ENCODE measurements around the gene ATP6V1B1.

DNA sequence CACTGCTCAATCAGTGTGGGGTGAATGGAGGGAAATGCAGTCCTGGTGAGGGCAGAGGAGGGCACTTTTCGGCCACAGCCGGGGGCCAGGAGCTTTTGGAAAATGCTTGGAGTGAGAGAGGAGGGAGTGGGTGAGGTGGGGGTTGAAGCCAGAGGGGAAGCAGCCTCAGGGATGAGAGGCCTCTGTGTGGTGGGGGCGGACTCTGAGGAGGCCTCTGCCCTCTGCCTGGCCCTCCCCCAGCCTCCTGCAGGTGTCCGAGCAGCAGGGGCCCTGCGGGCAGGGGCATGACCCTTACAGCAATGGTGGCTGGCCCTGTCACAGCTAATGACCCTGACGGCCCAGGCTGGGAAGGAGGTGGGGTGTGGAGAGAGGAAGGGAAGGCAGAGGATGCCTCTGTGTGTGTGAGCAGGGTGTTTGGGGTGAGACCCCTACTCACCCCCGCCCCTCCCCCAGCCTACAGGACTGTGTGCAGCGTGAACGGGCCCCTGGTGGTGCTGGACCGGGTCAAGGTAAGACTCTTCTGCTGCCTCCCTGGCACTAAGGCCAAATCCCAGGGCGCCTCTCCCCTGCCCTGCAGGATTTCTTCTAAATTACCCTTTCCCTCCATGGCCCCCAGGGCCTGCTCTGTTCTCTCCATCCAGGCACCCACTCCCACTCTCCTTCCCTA, 7.6 kb downstream of the ATP6V1B1 start:
- TF ChIP-seq, protein P1, sequence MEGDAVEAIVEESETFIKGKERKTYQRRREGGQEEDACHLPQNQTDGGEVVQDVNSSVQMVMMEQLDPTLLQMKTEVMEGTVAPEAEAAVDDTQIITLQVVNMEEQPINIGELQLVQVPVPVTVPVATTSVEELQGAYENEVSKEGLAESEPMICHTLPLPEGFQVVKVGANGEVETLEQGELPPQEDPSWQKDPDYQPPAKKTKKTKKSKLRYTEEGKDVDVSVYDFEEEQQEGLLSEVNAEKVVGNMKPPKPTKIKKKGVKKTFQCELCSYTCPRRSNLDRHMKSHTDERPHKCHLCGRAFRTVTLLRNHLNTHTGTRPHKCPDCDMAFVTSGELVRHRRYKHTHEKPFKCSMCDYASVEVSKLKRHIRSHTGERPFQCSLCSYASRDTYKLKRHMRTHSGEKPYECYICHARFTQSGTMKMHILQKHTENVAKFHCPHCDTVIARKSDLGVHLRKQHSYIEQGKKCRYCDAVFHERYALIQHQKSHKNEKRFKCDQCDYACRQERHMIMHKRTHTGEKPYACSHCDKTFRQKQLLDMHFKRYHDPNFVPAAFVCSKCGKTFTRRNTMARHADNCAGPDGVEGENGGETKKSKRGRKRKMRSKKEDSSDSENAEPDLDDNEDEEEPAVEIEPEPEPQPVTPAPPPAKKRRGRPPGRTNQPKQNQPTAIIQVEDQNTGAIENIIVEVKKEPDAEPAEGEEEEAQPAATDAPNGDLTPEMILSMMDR (IDR thresholded peaks at IDR 0.05 in 2 of 3, conservative IDR thresholded peaks at IDR 0.05 in 1 of 3; ENCODE audit: control insufficient read depth in 2 of 3, extremely low read depth in 1 of 3, insufficient read depth in 1 of 3, low read depth in 3 of 3, low read length in 3 of 3), result no peak
- TF ChIP-seq SIN3A (IDR thresholded peaks at IDR 0.05; ENCODE audit: low read depth, low read length) (no peak), EP300 (IDR thresholded peaks at IDR 0.05; ENCODE audit: borderline replicate concordance in 1 of 2, control insufficient read depth in 1 of 2, low read depth in 2 of 2, low read length in 2 of 2) (no peak), NFIC (IDR thresholded peaks at IDR 0.05; ENCODE audit: low read depth, low read length) (no peak), YY1 (IDR thresholded peaks at IDR 0.05; ENCODE audit: low read depth, low read length) (no peak), SP1 (IDR thresholded peaks at IDR 0.05; ENCODE audit: low read depth, low read length) (no peak), JUNB (IDR thresholded peaks at IDR 0.05) (no peak), NR2C2 (IDR thresholded peaks at IDR 0.05; ENCODE audit: borderline replicate concordance, control insufficient read depth, insufficient read length, low read depth) (no peak)
- TF ChIP-seq, protein P2, sequence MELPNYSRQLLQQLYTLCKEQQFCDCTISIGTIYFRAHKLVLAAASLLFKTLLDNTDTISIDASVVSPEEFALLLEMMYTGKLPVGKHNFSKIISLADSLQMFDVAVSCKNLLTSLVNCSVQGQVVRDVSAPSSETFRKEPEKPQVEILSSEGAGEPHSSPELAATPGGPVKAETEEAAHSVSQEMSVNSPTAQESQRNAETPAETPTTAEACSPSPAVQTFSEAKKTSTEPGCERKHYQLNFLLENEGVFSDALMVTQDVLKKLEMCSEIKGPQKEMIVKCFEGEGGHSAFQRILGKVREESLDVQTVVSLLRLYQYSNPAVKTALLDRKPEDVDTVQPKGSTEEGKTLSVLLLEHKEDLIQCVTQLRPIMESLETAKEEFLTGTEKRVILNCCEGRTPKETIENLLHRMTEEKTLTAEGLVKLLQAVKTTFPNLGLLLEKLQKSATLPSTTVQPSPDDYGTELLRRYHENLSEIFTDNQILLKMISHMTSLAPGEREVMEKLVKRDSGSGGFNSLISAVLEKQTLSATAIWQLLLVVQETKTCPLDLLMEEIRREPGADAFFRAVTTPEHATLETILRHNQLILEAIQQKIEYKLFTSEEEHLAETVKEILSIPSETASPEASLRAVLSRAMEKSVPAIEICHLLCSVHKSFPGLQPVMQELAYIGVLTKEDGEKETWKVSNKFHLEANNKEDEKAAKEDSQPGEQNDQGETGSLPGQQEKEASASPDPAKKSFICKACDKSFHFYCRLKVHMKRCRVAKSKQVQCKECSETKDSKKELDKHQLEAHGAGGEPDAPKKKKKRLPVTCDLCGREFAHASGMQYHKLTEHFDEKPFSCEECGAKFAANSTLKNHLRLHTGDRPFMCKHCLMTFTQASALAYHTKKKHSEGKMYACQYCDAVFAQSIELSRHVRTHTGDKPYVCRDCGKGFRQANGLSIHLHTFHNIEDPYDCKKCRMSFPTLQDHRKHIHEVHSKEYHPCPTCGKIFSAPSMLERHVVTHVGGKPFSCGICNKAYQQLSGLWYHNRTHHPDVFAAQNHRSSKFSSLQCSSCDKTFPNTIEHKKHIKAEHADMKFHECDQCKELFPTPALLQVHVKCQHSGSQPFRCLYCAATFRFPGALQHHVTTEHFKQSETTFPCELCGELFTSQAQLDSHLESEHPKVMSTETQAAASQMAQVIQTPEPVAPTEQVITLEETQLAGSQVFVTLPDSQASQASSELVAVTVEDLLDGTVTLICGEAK (IDR thresholded peaks at IDR 0.05; ENCODE audit: borderline replicate concordance), result no peak

Measured in GM12878 (cell line).